ENCODE data around the gene RALGPS1. TPM values are rescaled to one million over a fixed set of nuclear protein-coding genes. Genes with fewer than 3 reads are reported as not detected.

RALGPS1 gene
- total RNA-seq, 1 experiment from 2014 or later, result 0.87 TPM

GRCh38 chr9:126975327-126976220, 61.0 kb downstream of the RALGPS1 start:
- DNase-seq (ENCODE audit: low read depth, low spot score), result no peak
- in situ Hi-C loops (cut with HindIII; ENCODE audit: low pct_unique_long_range_greater_than_20kb, low sequenced_read_pairs), result no loop called here

GRCh38 chr9:126979461-126979860, 64.9 kb downstream of the RALGPS1 start:
- in situ Hi-C loops (cut with HindIII; ENCODE audit: low pct_unique_long_range_greater_than_20kb, low sequenced_read_pairs), result no loop called here
- DNase-seq (ENCODE audit: low read depth, low spot score), result no peak

GRCh38 chr9:126980231-126980630, 65.6 kb downstream of the RALGPS1 start:
- in situ Hi-C loops (cut with HindIII; ENCODE audit: low pct_unique_long_range_greater_than_20kb, low sequenced_read_pairs), result no loop called here
- no peak for DNase-seq (ENCODE audit: low read depth, low spot score)

DNA sequence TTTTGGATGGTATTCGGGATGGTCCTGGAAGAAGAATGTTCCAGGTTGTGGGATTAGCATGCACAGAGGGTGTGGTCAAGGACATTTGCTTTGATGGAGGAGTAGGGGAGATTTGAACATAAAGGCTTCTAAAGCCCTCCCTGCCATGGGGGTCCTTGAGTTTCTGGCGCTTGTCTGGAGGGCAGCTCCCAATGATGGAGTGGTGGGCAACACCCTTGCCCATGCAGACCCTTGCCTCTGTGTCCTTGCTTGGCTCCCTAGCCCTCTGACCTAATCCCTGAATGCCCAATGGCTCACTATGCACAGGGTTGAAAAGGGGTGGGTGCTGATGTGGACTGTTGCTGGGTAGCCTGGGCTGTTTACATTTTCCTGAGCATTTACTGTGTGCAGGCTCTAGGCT, 66.6 kb downstream of the RALGPS1 start:
- no peak for DNase-seq (ENCODE audit: low read depth, low spot score)
- in situ Hi-C loops (cut with HindIII; ENCODE audit: low pct_unique_long_range_greater_than_20kb, low sequenced_read_pairs), result no loop called here

- in situ Hi-C loops (cut with HindIII; ENCODE audit: low pct_unique_long_range_greater_than_20kb, low sequenced_read_pairs), result no loop called here
- DNase-seq (ENCODE audit: low read depth, low spot score), result no peak
Measured at GRCh38 chr9:126982215-126983002, 67.8 kb downstream of the RALGPS1 start.

DNA sequence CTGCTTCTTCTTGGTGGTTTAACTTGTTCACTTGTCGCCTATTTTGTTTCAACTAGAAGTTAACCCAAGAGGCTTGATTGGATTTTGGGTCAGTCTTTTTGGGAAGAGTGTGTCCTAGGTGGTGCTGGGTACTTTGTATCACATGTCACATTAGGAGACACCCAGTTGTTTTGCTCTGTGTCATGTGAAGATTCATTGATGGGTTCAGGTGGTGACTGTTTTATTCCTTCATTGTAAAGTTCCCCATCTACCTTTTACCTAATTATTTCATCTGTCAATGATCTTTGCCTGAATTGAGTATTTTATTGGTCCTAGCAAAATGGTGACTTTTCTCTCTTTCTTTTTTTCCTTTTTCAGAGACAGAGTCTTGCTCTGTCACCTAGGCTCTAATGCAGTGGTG, 69.2 kb downstream of the RALGPS1 start:
- no peak for DNase-seq (ENCODE audit: low read depth, low spot score)
- in situ Hi-C loops (cut with HindIII; ENCODE audit: low pct_unique_long_range_greater_than_20kb, low sequenced_read_pairs), result no loop called here

DNA sequence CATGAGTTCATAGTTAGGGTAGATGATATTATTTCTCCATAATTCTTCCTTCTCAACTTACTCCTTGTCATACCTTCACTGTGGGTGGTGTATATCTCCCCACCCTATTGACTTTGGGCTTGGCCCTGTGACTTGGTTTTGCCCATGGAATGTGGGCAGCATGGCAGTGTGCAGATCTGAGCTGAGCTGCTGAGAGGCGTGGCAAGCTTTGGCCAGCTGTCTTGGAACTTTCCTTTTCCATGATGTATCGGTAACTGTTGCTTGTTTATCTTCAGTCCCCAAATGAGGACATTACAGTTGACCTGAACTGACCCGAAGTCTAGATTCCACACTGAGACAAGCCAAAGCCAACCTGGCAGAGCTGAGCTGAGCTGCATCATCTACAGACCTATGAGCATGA, 70.4 kb downstream of the RALGPS1 start:
- in situ Hi-C loops (cut with HindIII; ENCODE audit: low pct_unique_long_range_greater_than_20kb, low sequenced_read_pairs), result no loop called here
- no peak for DNase-seq (ENCODE audit: low read depth, low spot score)

- in situ Hi-C loops (cut with HindIII; ENCODE audit: low pct_unique_long_range_greater_than_20kb, low sequenced_read_pairs), result no loop called here
Measured at GRCh38 chr9:126985870-126986498, 71.4 kb downstream of the RALGPS1 start.

GRCh38 chr9:126986506-126986951, 71.9 kb downstream of the RALGPS1 start:
- no peak for DNase-seq (ENCODE audit: low read depth, low spot score)
- in situ Hi-C loops (cut with HindIII; ENCODE audit: low pct_unique_long_range_greater_than_20kb, low sequenced_read_pairs), result no loop called here

More at GRCh38 chr9:126985870-126986498, 71.4 kb downstream of the RALGPS1 start:
- DNase-seq (ENCODE audit: low read depth, low spot score), result no peak

DNA sequence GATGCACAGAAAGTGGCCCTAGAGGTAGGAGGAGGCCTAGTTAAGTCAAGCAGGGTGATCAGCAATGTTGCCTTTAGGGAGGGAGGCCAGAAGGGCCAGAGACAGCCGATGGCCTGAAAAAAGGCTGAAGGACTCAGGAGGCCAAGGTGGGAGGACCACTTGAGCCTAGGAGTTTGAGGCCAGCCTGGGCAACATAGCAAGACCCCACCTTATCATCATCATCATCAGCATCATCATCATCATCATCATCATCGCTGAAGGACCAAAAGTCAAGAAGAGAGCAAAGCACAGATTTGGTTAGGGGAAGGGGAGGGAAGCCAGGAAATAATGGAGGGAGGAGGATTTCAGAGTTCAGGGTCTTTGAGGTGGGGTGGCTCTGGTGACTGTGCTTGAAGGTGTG, 74.3 kb downstream of the RALGPS1 start:
- no peak for DNase-seq (ENCODE audit: low read depth, low spot score)
- in situ Hi-C loops (cut with HindIII; ENCODE audit: low pct_unique_long_range_greater_than_20kb, low sequenced_read_pairs), result no loop called here

GRCh38 chr9:126989847-126990842, 75.6 kb downstream of the RALGPS1 start:
- no peak for DNase-seq (ENCODE audit: low read depth, low spot score)
- in situ Hi-C loops (cut with HindIII; ENCODE audit: low pct_unique_long_range_greater_than_20kb, low sequenced_read_pairs), result no loop called here

DNA sequence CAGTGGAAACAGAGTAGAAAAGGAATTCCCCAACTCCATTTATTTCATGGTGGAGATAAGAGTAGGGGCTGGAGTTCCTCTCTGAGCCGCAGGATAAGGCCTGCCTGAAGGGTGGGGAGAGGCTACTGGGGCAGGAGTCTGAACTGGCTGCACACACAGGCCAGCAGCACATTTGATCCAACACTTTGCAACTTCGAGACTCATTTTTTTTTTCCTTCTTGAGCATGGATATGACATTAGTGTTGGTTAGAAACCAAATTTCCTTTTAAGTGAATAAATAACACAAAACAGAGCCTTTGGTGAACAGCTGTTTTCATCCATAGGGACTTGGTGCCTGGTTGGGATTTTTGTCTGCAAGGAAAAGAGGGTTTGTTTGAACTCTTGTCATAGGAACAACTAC, 76.6 kb downstream of the RALGPS1 start:
- in situ Hi-C loops (cut with HindIII; ENCODE audit: low pct_unique_long_range_greater_than_20kb, low sequenced_read_pairs), result no loop called here
- DNase-seq (ENCODE audit: low read depth, low spot score), result no peak

DNA sequence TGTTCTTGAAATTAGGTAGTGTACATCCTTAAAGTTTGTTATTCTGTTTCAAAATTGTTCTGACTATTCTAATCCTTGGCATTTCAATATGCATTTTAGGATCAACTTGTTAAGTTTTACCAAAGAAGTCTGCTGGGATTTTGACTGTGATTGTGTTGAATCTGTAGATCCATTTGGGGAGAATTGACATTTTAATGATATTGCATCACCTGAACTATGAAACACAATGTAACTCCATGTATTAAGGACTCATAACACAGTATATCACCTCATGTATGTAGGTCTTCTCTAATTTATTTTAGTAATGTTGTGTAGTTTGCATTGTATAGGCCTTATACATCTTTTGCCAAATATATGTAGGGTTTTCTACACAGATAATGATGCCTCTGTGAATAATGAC, 77.8 kb downstream of the RALGPS1 start:
- no peak for DNase-seq (ENCODE audit: low read depth, low spot score)
- in situ Hi-C loops (cut with HindIII; ENCODE audit: low pct_unique_long_range_greater_than_20kb, low sequenced_read_pairs), result no loop called here

DNA sequence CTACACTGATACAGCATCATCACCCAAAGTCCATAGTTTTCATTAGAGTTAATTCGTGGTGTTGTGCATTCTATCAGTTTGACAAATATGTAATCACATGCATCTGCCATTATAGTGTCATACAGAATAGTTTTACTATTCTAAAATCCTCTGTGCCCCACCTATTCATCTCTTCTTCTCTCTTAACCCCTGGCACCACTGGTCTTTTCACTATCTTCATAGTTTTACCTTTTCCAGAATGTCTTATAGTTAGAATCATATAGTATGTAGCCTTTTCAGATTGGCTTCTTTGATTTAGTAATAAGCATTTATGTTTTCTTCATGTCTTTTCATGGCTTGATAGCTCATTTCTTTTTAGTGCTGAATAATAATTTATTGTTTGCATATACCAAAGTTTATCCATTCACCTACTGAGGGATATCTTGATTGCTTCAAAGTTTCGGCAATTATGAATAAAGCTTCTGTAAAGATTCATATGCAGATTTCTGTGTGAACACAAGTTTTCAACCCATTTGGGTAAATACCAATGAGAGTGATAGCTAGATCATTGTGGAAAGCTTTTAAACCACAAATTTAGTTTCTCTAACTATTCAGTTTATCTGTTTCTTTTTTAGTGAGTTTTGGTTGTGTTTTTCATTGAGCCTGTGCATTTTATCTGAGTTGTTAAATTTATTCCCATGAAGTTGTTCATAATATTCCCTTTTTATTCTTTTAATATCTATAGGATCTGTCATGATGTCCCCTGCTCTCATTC, 84.9 kb downstream of the RALGPS1 start:
- no peak for DNase-seq (ENCODE audit: low read depth, low spot score)

GRCh38 chr9:127004946-127005769, 90.6 kb downstream of the RALGPS1 start:
- in situ Hi-C loops (cut with HindIII; ENCODE audit: low pct_unique_long_range_greater_than_20kb, low sequenced_read_pairs), result no loop called here
- no peak for DNase-seq (ENCODE audit: low read depth, low spot score)

More for the DNA sequence above, 84.9 kb downstream of the RALGPS1 start:
- in situ Hi-C loops (cut with HindIII; ENCODE audit: low pct_unique_long_range_greater_than_20kb, low sequenced_read_pairs), result no loop called here
